K562 (cell line): ENCODE measurements around the gene WBP1. TPM values are rescaled to one million over a fixed set of nuclear protein-coding genes. Genes with fewer than 3 reads are reported as not detected.

Source experiments
- CEBPB ChIP-seq: fragments of 450-650 bp; IDR thresholded peaks from 2 replicates; pipeline ENCODE4 v1.6.1; 2016; ENCODE audit warnings: missing genetic modification characterization, missing compliant biosample characterization
- DNMT1 ChIP-seq: fragments of 450-650 bp; IDR thresholded peaks from 2 replicates; pipeline ENCODE4 v1.6.1; 2016; ENCODE audit warnings: antibody characterized with exemption, mild to moderate bottlenecking
- E2F8 ChIP-seq: fragments of 450-650 bp; IDR thresholded peaks from 2 replicates; pipeline ENCODE4 v1.7.1; 2018; ENCODE audit warnings: mild to moderate bottlenecking, low read depth; ENCODE audit not compliant: partially characterized antibody
- ETS2 ChIP-seq: IDR thresholded peaks from 2 replicates; pipeline ENCODE4 v1.6.1; 2016; ENCODE audit warnings: borderline replicate concordance, missing genetic modification characterization, mild to moderate bottlenecking, moderate library complexity, missing compliant biosample characterization; ENCODE audit not compliant: poor library complexity, severe bottlenecking
- FOXJ2 ChIP-seq: fragments of 200-800 bp; sonication (Bioruptor generic); IDR thresholded peaks from 2 replicates; pipeline ENCODE4 v1.6.1; 2016; ENCODE audit warnings: missing genetic modification characterization, missing compliant biosample characterization
- MECOM ChIP-seq: fragments of 250-450 bp; sonication (Bioruptor Pico); IDR thresholded peaks from 2 replicates; pipeline ENCODE4 v1.8.0; 2022; ENCODE audit warnings: inconsistent platforms
- NKRF ChIP-seq: fragments of 450-650 bp; IDR thresholded peaks from 2 replicates; pipeline ENCODE4 v1.6.1; 2016; ENCODE audit warnings: borderline replicate concordance
- TBL1XR1 ChIP-seq, 2 experiments: IDR thresholded peaks; 2 replicates each; pipeline ENCODE4 v1.6.1; 2012; ENCODE audit warnings: improper control_type of control experiment in 2 of 2, low read length in 2 of 2, mild to moderate bottlenecking in 1 of 2
- TGIF2 ChIP-seq: sonication (generic); formaldehyde crosslinking; IDR thresholded peaks from 2 replicates; pipeline ENCODE4 v1.8.1; 2022; ENCODE audit warnings: mild to moderate bottlenecking, missing genetic modification reagents, moderate library complexity
- ZBTB43 ChIP-seq: sonication (generic); formaldehyde crosslinking; IDR thresholded peaks from 2 replicates; pipeline ENCODE4 v1.8.0; 2023; ENCODE audit warnings: mild to moderate bottlenecking, missing genetic modification reagents
- ZNF280B ChIP-seq: fragments of 250-450 bp; sonication (Bioruptor Pico); IDR thresholded peaks from 2 replicates; pipeline ENCODE4 v1.5.1; 2021; ENCODE audit warnings: mild to moderate bottlenecking
- ZNF282 ChIP-seq: sonication (generic); formaldehyde crosslinking; IDR thresholded peaks from 2 replicates; pipeline ENCODE4 v1.8.1; 2023; ENCODE audit warnings: missing genetic modification reagents
- ZNF398 ChIP-seq: fragments of 250-450 bp; sonication (Bioruptor Pico); IDR thresholded peaks from 2 replicates; pipeline ENCODE4 v1.8.0; 2021; ENCODE audit warnings: moderate library complexity, mild to moderate bottlenecking, inconsistent platforms
- ZNF551 ChIP-seq: fragments of 250-450 bp; sonication (Bioruptor Pico); IDR thresholded peaks from 2 replicates; pipeline ENCODE4 v1.5.0; 2021; ENCODE audit warnings: mild to moderate bottlenecking, moderate library complexity
- ZNF699 ChIP-seq: fragments of 250-450 bp; sonication (Bioruptor Pico); IDR thresholded peaks from 2 replicates; pipeline ENCODE4 v1.8.0; 2021; ENCODE audit warnings: mild to moderate bottlenecking, moderate library complexity; ENCODE audit not compliant: insufficient replicate concordance
- polyA plus RNA-seq, 8 experiments: library from polyadenylated mRNA; depleted of rRNA in 4 of 8; stranded (reverse) in 5 of 8; unstranded in 3 of 8; fragments of >200 nt; fragmentation: Nextera tagmentation in 2 of 8; fragmentation: Illumina TruSeq in 1 of 8; extraction: Ambion mirVana in 2 of 8; extraction: Trizol in 1 of 8; gene quantifications; 2 replicates each; pipeline versions ENCODE4 v1.2.1 to v1.2.3, GENCODE V29; 2011 to 2014; ENCODE audit warnings: inconsistent platforms in 1 of 8, missing spikeins in 1 of 8
- total RNA-seq, 7 experiments: library from RNA; depleted of rRNA in 6 of 7; stranded (reverse); fragments of >200 nt in 6 of 7; fragmentation: Illumina TruSeq in 2 of 7; extraction: Trizol in 2 of 7; gene quantifications; 2 replicates each; pipeline versions ENCODE4 v1.2.1 to v1.2.3, GENCODE V29; 2011 to 2021; ENCODE audit warnings: low replicate concordance in 1 of 7

The WBP1 gene
- total and polyA plus RNA-seq, 9 of the 15 experiments (the other 6 are each of a cell fraction or from before 2014, with no cell fraction given), result 1.9 to 27.7 (median 14.2) TPM

GRCh38 chr2:74472086-74472944 is 14.1 kb downstream of the WBP1 start, which contains the start of gene MRPL53 (continued):
- no peak for TF ChIP-seq ZNF699 (CRISPR knock-in tag)
- no peak for TF ChIP-seq ZBTB43
- TF ChIP-seq ZNF280B (CRISPR knock-in tag), result 0 out of 2 replicates have a peak, but pooled peaks have one; percentile 45
- TF ChIP-seq DNMT1, result peak; percentile 97
- peak; percentile 88 for TF ChIP-seq NKRF
- peak; percentile 59 for TF ChIP-seq FOXJ2 (tag)
- TF ChIP-seq ZNF398, result no peak
- TF ChIP-seq ETS2 (tag), result no peak
- TF ChIP-seq MECOM (CRISPR knock-in tag), result no peak
- no peak for TF ChIP-seq TGIF2 (CRISPR knock-in tag)
- no peak for TF ChIP-seq CEBPB
- no peak for TF ChIP-seq ZNF282
- peak in 1 of 2 experiments; percentile 70; a peak in 1 of 4 replicates for TF ChIP-seq TBL1XR1 (IDR thresholded peaks at IDR 0.05; ENCODE audit: low read length in 2 of 2)
- TF ChIP-seq ZNF551 (CRISPR knock-in tag), result no peak
- TF ChIP-seq E2F8, result peak; percentile 94
